HepG2 (cell line): Measurements from ENCODE around the gene P3H3. TPM values are rescaled to one million over a fixed set of nuclear protein-coding genes. Genes with fewer than 3 reads are reported as not detected.

Experiments used
- ATAC-seq: fragments of 200-7000 bp; cut with Tn5 transposase; 3 replicates; pipeline ENCODE4 v1.9.1; 2020; ENCODE audit warnings: mild to moderate bottlenecking, moderate library complexity
- BruUV-seq: library from RNA; stranded (reverse); fragments of 400-500 nt; replicated peaks from 2 replicates; lab custom pipeline; 2021; lab: Mats Ljungman, UMichigan
- CTCF ChIA-PET: fragments of 300-600 bp; formaldehyde crosslinking; extraction: SDS; loops from one replicate; lab custom pipeline; 2021; ENCODE audit warnings: low total read pairs, inconsistent platforms, low intra/inter-chr PET ratio; lab: Yijun Ruan, JAX
- POLR2A ChIA-PET: fragments of 350-600 bp; sonication (Branson Sonifier 250); formaldehyde crosslinking; loops from one replicate; lab custom pipeline; 2020; ENCODE audit warnings: antibody characterized with exemption, inconsistent platforms; lab: Yijun Ruan, JAX
- DNase-seq: peaks from one replicate; pipeline ENCODE4 v3.0.0-alpha.2; 2015; ENCODE audit warnings: low spot score
- FAIRE-seq: peaks from 3 replicates; lab custom pipeline; 2011; peaks lifted over from hg19 to GRCh38; lab: Jason Lieb, UNC
- H2AFZ ChIP-seq: one replicate; pipeline ENCODE4 v1.6.1; 2011; ENCODE audit warnings: low read length, inconsistent platforms
- H3K27ac ChIP-seq: fragments of 300-600 bp; 3 replicates; pipeline ENCODE4 v1.8.0; 2011; ENCODE audit warnings: mixed run types, mild to moderate bottlenecking, mixed read lengths, low read length, inconsistent platforms; ENCODE audit not compliant: insufficient read depth; ENCODE audit errors: extremely low read length
- H3K27me3 ChIP-seq, 2 experiments: fragments of 200-600 bp in 1 of 2; 2 replicates in 1 of 2; 3 replicates in 1 of 2; pipeline versions ENCODE4 v1.6.0 to v1.8.0; 2011; ENCODE audit warnings: low read length in 2 of 2, mild to moderate bottlenecking in 2 of 2, moderate library complexity in 2 of 2, inconsistent platforms in 1 of 2; ENCODE audit not compliant: insufficient read depth in 2 of 2, control insufficient read depth in 1 of 2
- H3K36me3 ChIP-seq, 2 experiments: fragments of 200-600 bp in 1 of 2; replicated peaks in 1 of 2; 2 replicates in 1 of 2; 3 replicates in 1 of 2; pipeline versions ENCODE4 v1.5.1 to v1.8.0; 2011; ENCODE audit warnings: low read length in 2 of 2, inconsistent platforms in 1 of 2; ENCODE audit not compliant: insufficient read depth in 2 of 2, control insufficient read depth in 1 of 2
- H3K4me1 ChIP-seq: 2 replicates; pipeline ENCODE4 v1.5.1; 2012; ENCODE audit warnings: low read length, inconsistent platforms; ENCODE audit not compliant: insufficient read depth
- H3K4me2 ChIP-seq: 2 replicates; pipeline ENCODE4 v1.6.0; 2011; ENCODE audit warnings: low read depth, low read length, inconsistent platforms
- H3K4me3 ChIP-seq, 3 experiments: fragments of 200-600 bp in 1 of 3; sonication (generic), shearing (Covaris generic) in 1 of 3; replicated peaks in 1 of 3; 2 replicates each; pipeline ENCODE4 v1.5.1; 2011 to 2016; ENCODE audit warnings: low read length in 3 of 3, inconsistent platforms in 2 of 3, low read depth in 2 of 3, mild to moderate bottlenecking in 2 of 3, control low read depth in 1 of 3, mixed read lengths in 1 of 3; ENCODE audit not compliant: insufficient read depth in 1 of 3
- H3K79me2 ChIP-seq: one replicate; pipeline ENCODE4 v1.6.1; 2011; ENCODE audit warnings: low read length, inconsistent platforms; ENCODE audit not compliant: insufficient read depth
- H3K9ac ChIP-seq: 2 replicates; pipeline ENCODE4 v1.6.0; 2011; ENCODE audit warnings: mild to moderate bottlenecking, low read depth, low read length, inconsistent platforms; ENCODE audit not compliant: insufficient read depth
- H3K9me3 ChIP-seq: 2 replicates; pipeline ENCODE4 v1.5.1; 2012; ENCODE audit warnings: mild to moderate bottlenecking, low read length
- H4K20me1 ChIP-seq: 2 replicates; pipeline ENCODE4 v1.6.0; 2011; ENCODE audit warnings: inconsistent platforms, mild to moderate bottlenecking, low read length, moderate library complexity; ENCODE audit not compliant: insufficient read depth
- CENPT ChIP-seq: sonication (generic); formaldehyde crosslinking; IDR thresholded peaks from 2 replicates; pipeline ENCODE4 v1.8.0; 2022; ENCODE audit warnings: low read depth, mild to moderate bottlenecking, moderate library complexity, missing genetic modification reagents
- FOXK1 ChIP-seq: sonication (generic); formaldehyde crosslinking; IDR thresholded peaks from 2 replicates; pipeline ENCODE4 v1.4.0; 2020; ENCODE audit warnings: low read depth, missing genetic modification reagents, borderline replicate concordance
- GATAD1 ChIP-seq: IDR thresholded peaks from 2 replicates; pipeline ENCODE4 v1.6.1; 2016; ENCODE audit warnings: missing genetic modification reagents, missing compliant biosample characterization
- JUNB ChIP-seq: sonication (generic); formaldehyde crosslinking; IDR thresholded peaks from 2 replicates; pipeline ENCODE4 v1.8.0; 2022; ENCODE audit warnings: missing genetic modification reagents, mild to moderate bottlenecking, borderline replicate concordance
- KAT2B ChIP-seq: fragments of 150-350 bp; IDR thresholded peaks from 2 replicates; pipeline ENCODE4 v1.6.1; 2014; ENCODE audit warnings: low read depth, low read length, borderline replicate concordance
- KAT8 ChIP-seq: IDR thresholded peaks from 2 replicates; pipeline ENCODE4 v1.6.1; 2016; ENCODE audit warnings: missing genetic modification reagents, missing compliant biosample characterization
- PHF20 ChIP-seq: sonication (generic); formaldehyde crosslinking; IDR thresholded peaks from 2 replicates; pipeline ENCODE4 v1.5.0; 2020; ENCODE audit warnings: mild to moderate bottlenecking, missing genetic modification reagents
- SIX1 ChIP-seq: sonication (generic); formaldehyde crosslinking; IDR thresholded peaks from 2 replicates; pipeline ENCODE4 v1.4.0; 2020; ENCODE audit warnings: missing genetic modification reagents, borderline replicate concordance
- ZBED4 ChIP-seq: sonication (generic); formaldehyde crosslinking; IDR thresholded peaks from 2 replicates; pipeline ENCODE4 v1.4.0; 2020; ENCODE audit warnings: missing genetic modification reagents, borderline replicate concordance
- ZFP90 ChIP-seq: sonication (generic); formaldehyde crosslinking; IDR thresholded peaks from 2 replicates; pipeline ENCODE4 v1.8.0; 2022; ENCODE audit warnings: missing genetic modification reagents, mild to moderate bottlenecking, inconsistent platforms, borderline replicate concordance
- ZNF10 ChIP-seq: sonication (generic); formaldehyde crosslinking; IDR thresholded peaks from 2 replicates; pipeline ENCODE4 v1.4.0; 2020; ENCODE audit warnings: mild to moderate bottlenecking, low read depth, missing genetic modification reagents, borderline replicate concordance
- ZNF615 ChIP-seq: sonication (generic); formaldehyde crosslinking; IDR thresholded peaks from 2 replicates; pipeline ENCODE4 v1.5.0; 2020; ENCODE audit warnings: mild to moderate bottlenecking, missing genetic modification reagents, borderline replicate concordance
- ZNF660 ChIP-seq: sonication (generic); formaldehyde crosslinking; IDR thresholded peaks from 2 replicates; pipeline ENCODE4 v1.5.1; 2020; ENCODE audit warnings: mild to moderate bottlenecking, low read depth, missing genetic modification reagents, borderline replicate concordance
- ZSCAN25 ChIP-seq: sonication (generic); formaldehyde crosslinking; IDR thresholded peaks from 2 replicates; pipeline ENCODE4 v1.8.0; 2022; ENCODE audit warnings: mild to moderate bottlenecking, missing genetic modification reagents
- WGBS: methylation state at CpG from one replicate; pipeline ENCODE4 v1.1.6; 2017; ENCODE audit warnings: low lambda C conversion rate; 5-methylcytosine and 5-hydroxymethylcytosine counted together
- in situ Hi-C: cut with HindIII; loops from 2 replicates; pipeline ENCODE4 v1.10.0; 2017; ENCODE audit warnings: low pct_unique_long_range_greater_than_20kb; ENCODE audit not compliant: extremely low pct_ligation_motif_present
- intact Hi-C: fragments of 100-400 bp; cut with micrococcal nuclease; formaldehyde crosslinking; loops from one replicate; pipeline ENCODE4 v1.10.0; 2022; ENCODE audit not compliant: unreplicated experiment
- polyA plus RNA-seq, 8 experiments: library from polyadenylated mRNA; depleted of rRNA in 3 of 8; stranded (reverse) in 7 of 8; unstranded in 1 of 8; fragments of >200 nt; fragmentation: Illumina TruSeq in 4 of 8; extraction: Trizol in 4 of 8; gene quantifications; 2 replicates each; pipeline versions ENCODE4 v1.2.1 to v1.2.3, GENCODE V29; 2011 to 2016; ENCODE audit warnings: low read depth in 4 of 8, missing spikeins in 1 of 8, mixed read lengths in 1 of 8; ENCODE audit not compliant: insufficient read depth in 1 of 8
- total RNA-seq, 5 experiments: library from RNA; depleted of rRNA; stranded (reverse); fragments of >200 nt; fragmentation: Illumina TruSeq; extraction: Trizol; gene quantifications; 2 replicates each; pipeline ENCODE4 v1.2.3, GENCODE V29; 2016; ENCODE audit warnings: low read depth in 1 of 5

Gene P3H3
- total and polyA plus RNA-seq, 2 of the 13 experiments (the other 11 are each of a cell fraction or from before 2014, with no cell fraction given), result 20.1 to 20.5 TPM

GRCh38 chr12:6784761-6785160, 43.4 kb upstream of the P3H3 start (continued):
- no peak for TF ChIP-seq ZBED4
- TF ChIP-seq FOXK1 (CRISPR knock-in tag), result no peak
- no peak for TF ChIP-seq JUNB
- TF ChIP-seq GATAD1 (CRISPR knock-in tag), result no peak
- no peak for TF ChIP-seq ZSCAN25
- TF ChIP-seq CENPT (CRISPR knock-in tag), result no peak
- no peak for TF ChIP-seq KAT2B
- TF ChIP-seq ZNF10 (CRISPR knock-in tag), result no peak
- no peak for TF ChIP-seq ZFP90 (CRISPR knock-in tag)

- Histone ChIP-seq H3K79me2 (no peaks in the 10 kb centered on the region), H4K20me1 (no peaks in the 10 kb centered on the region), H3K4me1 (peaks cover 38% of the 10 kb centered on the region), H2AFZ (no peak overlapping the region), H3K27me3 (peaks cover 2 to 16% of the 10 kb centered on the region in 2 experiments; a peak in 3 of 5 replicates), H3K4me2 (no peak overlapping the region), H3K9ac (no peak overlapping the region), H3K9me3 (no peaks in the 10 kb centered on the region), H3K36me3 (no peaks in the 10 kb centered on the region)
- no peak for FAIRE-seq
- BruUV-seq, result no TSS peak
- intact Hi-C loops, result no loop called here
- CTCF ChIA-PET, result no interaction called here
- no peak for ATAC-seq
- 70% methylated on average over 9 of the region's 9 CpGs for WGBS
- in situ Hi-C loops, result no loop called here
- POLR2A ChIA-PET, result no interaction called here
- no peak for TF ChIP-seq CENPT (CRISPR knock-in tag)
- TF ChIP-seq ZNF615 (CRISPR knock-in tag), result no peak
- TF ChIP-seq KAT8 (CRISPR knock-in tag), result no peak
- TF ChIP-seq PHF20 (CRISPR knock-in tag), result no peak
- TF ChIP-seq SIX1 (CRISPR knock-in tag), result no peak
- no peak for TF ChIP-seq ZNF660 (CRISPR knock-in tag)
- TF ChIP-seq, all 625 proteins: peak for 0
- Histone ChIP-seq H3K27ac (no peak overlapping the region), H3K4me3 (no peak overlapping the region)
- DNase-seq, result no peak
These were observed 41.7 kb upstream of the P3H3 start for GRCh38 chr12:6786416-6787094.
